GM23248 (cell line): ENCODE data around the gene HERC6. TPM values are rescaled to one million over a fixed set of nuclear protein-coding genes. Genes with fewer than 3 reads are reported as not detected.

Experiments
- DNase-seq: peaks from one replicate; pipeline ENCODE4 v3.0.0-alpha.2; 2015
- H2AFZ ChIP-seq: fragments of 200-600 bp; sonication (generic); 2 replicates; pipeline ENCODE4 v1.6.1; 2016; ENCODE audit warnings: antibody characterized with exemption
- H3F3A ChIP-seq: fragments of 200-600 bp; sonication (generic); 2 replicates; pipeline ENCODE4 v1.6.1; 2016; ENCODE audit warnings: mild to moderate bottlenecking, antibody characterized with exemption, mixed run types; ENCODE audit not compliant: insufficient read depth
- H3K27ac ChIP-seq: fragments of 200-600 bp; sonication (generic); 2 replicates; pipeline ENCODE4 v1.5.1; 2016; ENCODE audit warnings: mild to moderate bottlenecking
- H3K27me3 ChIP-seq: fragments of 200-600 bp; sonication (generic); replicated peaks from 2 replicates; pipeline ENCODE4 v1.6.1; 2016; ENCODE audit warnings: mild to moderate bottlenecking; ENCODE audit not compliant: insufficient read depth
- H3K36me3 ChIP-seq: fragments of 200-600 bp; sonication (generic); 2 replicates; pipeline ENCODE4 v1.6.1; 2016; ENCODE audit warnings: low read depth, mild to moderate bottlenecking
- H3K4me1 ChIP-seq: fragments of 200-600 bp; sonication (generic); 2 replicates; pipeline ENCODE4 v1.6.1; 2016; ENCODE audit warnings: mild to moderate bottlenecking; ENCODE audit not compliant: insufficient read depth
- H3K4me2 ChIP-seq: fragments of 200-600 bp; sonication (generic); one replicate; pipeline ENCODE4 v1.6.1; 2016; ENCODE audit warnings: mild to moderate bottlenecking; ENCODE audit not compliant: unreplicated experiment
- H3K4me3 ChIP-seq: fragments of 200-600 bp; sonication (generic); 2 replicates; pipeline ENCODE4 v1.5.1; 2016; ENCODE audit warnings: mild to moderate bottlenecking
- H3K79me2 ChIP-seq: fragments of 200-600 bp; sonication (generic); 2 replicates; pipeline ENCODE4 v1.6.1; 2016; ENCODE audit warnings: mild to moderate bottlenecking; ENCODE audit not compliant: insufficient read depth
- H3K9ac ChIP-seq: fragments of 200-600 bp; sonication (generic); 2 replicates; pipeline ENCODE4 v1.6.1; 2016; ENCODE audit warnings: mild to moderate bottlenecking
- H3K9me2 ChIP-seq: fragments of 200-600 bp; sonication (generic); 2 replicates; pipeline ENCODE4 v1.6.1; 2016; ENCODE audit warnings: mixed run types, mild to moderate bottlenecking, moderate library complexity; ENCODE audit not compliant: insufficient read depth
- H3K9me3 ChIP-seq: fragments of 200-600 bp; sonication (generic); one replicate; pipeline ENCODE4 v1.6.1; 2017; ENCODE audit warnings: low read depth
- H4K20me1 ChIP-seq: fragments of 200-600 bp; sonication (generic); 2 replicates; pipeline ENCODE4 v1.6.0; 2016; ENCODE audit not compliant: insufficient read depth
- EZH2 ChIP-seq: fragments of 200-600 bp; sonication (generic); IDR thresholded peaks from 2 replicates; pipeline ENCODE4 v1.6.1; 2018; ENCODE audit warnings: antibody characterized with exemption, mild to moderate bottlenecking; ENCODE audit not compliant: insufficient read depth, poor library complexity, severe bottlenecking
- EZH2phosphoT487 ChIP-seq: fragments of 200-600 bp; sonication (generic); IDR thresholded peaks from 2 replicates; pipeline ENCODE4 v1.6.1; 2018; ENCODE audit warnings: antibody characterized with exemption, moderate library complexity, mild to moderate bottlenecking, low read depth; ENCODE audit not compliant: insufficient read depth
- WGBS, 2 experiments: methylation state at CpG; one replicate each; pipeline ENCODE4 v1.1.6; 2015 to 2017; ENCODE audit warnings: low lambda C conversion rate in 2 of 2, low coverage in 1 of 2; ENCODE audit errors: missing lambda C conversion rate in 2 of 2; 5-methylcytosine and 5-hydroxymethylcytosine counted together
- in situ Hi-C: fragments of 300-500 bp; cut with MboI; formaldehyde crosslinking; loops from 2 replicates; pipeline ENCODE4 v1.15.0; 2020
- polyA plus RNA-seq: library from polyadenylated mRNA; unstranded; fragments of >200 nt; fragmentation: Nextera tagmentation; extraction: Ambion mirVana; gene quantifications from 2 replicates; pipeline ENCODE4 v1.2.1, GENCODE V29; 2016
- total RNA-seq: library from RNA; depleted of rRNA; stranded (reverse); fragments of >200 nt; shearing (Covaris generic); gene quantifications from 2 replicates; pipeline ENCODE4 v1.2.3, GENCODE V29; 2014

The HERC6 gene
- total and polyA plus RNA-seq, 2 experiments from 2014 or later, result 1.1 to 1.2 TPM

- no peak for TF ChIP-seq EZH2phosphoT487
- TF ChIP-seq EZH2, result no peak
Measured at GRCh38 chr4:88381123-88381522, 2.5 kb downstream of the HERC6 start.

GRCh38 chr4:88382621-88383020 lies 4.0 kb downstream of the HERC6 start:
- no peak for DNase-seq
- in situ Hi-C loops, result no loop called here
- no peaks in the 10 kb centered on the region for H3K4me1 ChIP-seq
- no peak overlapping the region for H3K9ac ChIP-seq
- no peaks in the 10 kb centered on the region for H4K20me1 ChIP-seq
- no peaks in the 10 kb centered on the region for H3K9me2 ChIP-seq
- H2AFZ ChIP-seq, result no peak overlapping the region
- H3K79me2 ChIP-seq, result no peaks in the 10 kb centered on the region
- no peaks in the 10 kb centered on the region for H3K9me3 ChIP-seq
- H3K27ac ChIP-seq, result no peak overlapping the region
- H3K36me3 ChIP-seq, result no peaks in the 10 kb centered on the region
- no peaks in the 10 kb centered on the region for H3F3A ChIP-seq
- H3K4me3 ChIP-seq, result no peak overlapping the region
- TF ChIP-seq EZH2 (no peak), EZH2phosphoT487 (no peak)
- H3K27me3 ChIP-seq, result no peaks in the 10 kb centered on the region
- 42 to 63% methylated on average over 1 of the region's 1 CpG for WGBS, 2 experiments
- H3K4me2 ChIP-seq, result no peak overlapping the region

More at GRCh38 chr4:88381123-88381522, 2.5 kb downstream of the HERC6 start:
- WGBS, 2 experiments, result 76 to 81% methylated on average over 4 of the region's 4 CpGs
- Histone ChIP-seq H3K4me2 (no peak overlapping the region), H2AFZ (no peak overlapping the region), H3K9ac (no peak overlapping the region), H3K79me2 (no peaks in the 10 kb centered on the region), H3F3A (no peaks in the 10 kb centered on the region), H4K20me1 (no peaks in the 10 kb centered on the region), H3K36me3 (no peaks in the 10 kb centered on the region), H3K4me1 (no peaks in the 10 kb centered on the region), H3K27me3 (no peaks in the 10 kb centered on the region), H3K4me3 (no peak overlapping the region), H3K9me3 (no peaks in the 10 kb centered on the region), H3K27ac (no peak overlapping the region), H3K9me2 (no peaks in the 10 kb centered on the region)
- in situ Hi-C loops, result no loop called here
- DNase-seq, result no peak

- no peaks in the 10 kb centered on the region for H3K36me3 ChIP-seq
- no peaks in the 10 kb centered on the region for H3K79me2 ChIP-seq
- WGBS, 2 experiments, result 85 to 94% methylated on average over 1 to 2 of the region's 2 CpGs
- no peak overlapping the region for H3K27ac ChIP-seq
- no peaks in the 10 kb centered on the region for H3K9me3 ChIP-seq
- no peak overlapping the region for H3K4me2 ChIP-seq
- no peaks in the 10 kb centered on the region for H3K9me2 ChIP-seq
- in situ Hi-C loops, result no loop called here
- H3K9ac ChIP-seq, result no peak overlapping the region
- no peaks in the 10 kb centered on the region for H3K27me3 ChIP-seq
- no peak for DNase-seq
- no peaks in the 10 kb centered on the region for H3K4me1 ChIP-seq
- no peak overlapping the region for H3K4me3 ChIP-seq
- no peaks in the 10 kb centered on the region for H4K20me1 ChIP-seq
- no peak overlapping the region for H2AFZ ChIP-seq
- no peak for TF ChIP-seq EZH2phosphoT487
- no peak for TF ChIP-seq EZH2
- H3F3A ChIP-seq, result no peaks in the 10 kb centered on the region
Measured at GRCh38 chr4:88390128-88390527, 11.5 kb downstream of the HERC6 start.

GRCh38 chr4:88391703-88392102 lies 13.1 kb downstream of the HERC6 start:
- H2AFZ ChIP-seq, result no peak overlapping the region
- TF ChIP-seq EZH2, result no peak
- no peaks in the 10 kb centered on the region for H3K9me2 ChIP-seq
- H3F3A ChIP-seq, result no peaks in the 10 kb centered on the region
- DNase-seq, result no peak
- in situ Hi-C loops, result no loop called here
- 75 to 93% methylated on average over 1 of the region's 1 CpG for WGBS, 2 experiments
- H3K27me3 ChIP-seq, result no peaks in the 10 kb centered on the region
- no peaks in the 10 kb centered on the region for H3K4me1 ChIP-seq
- H3K27ac ChIP-seq, result no peak overlapping the region
- no peaks in the 10 kb centered on the region for H3K36me3 ChIP-seq
- no peaks in the 10 kb centered on the region for H3K9me3 ChIP-seq
- no peak overlapping the region for H3K9ac ChIP-seq
- H4K20me1 ChIP-seq, result no peaks in the 10 kb centered on the region
- H3K4me2 ChIP-seq, result no peak overlapping the region
- no peak overlapping the region for H3K4me3 ChIP-seq
- H3K79me2 ChIP-seq, result no peaks in the 10 kb centered on the region

GRCh38 chr4:88396681-88397080 lies 18.0 kb downstream of the HERC6 start:
- in situ Hi-C loops, result no loop called here
- Histone ChIP-seq H3K4me1 (no peaks in the 10 kb centered on the region), H3K9ac (no peak overlapping the region), H4K20me1 (no peaks in the 10 kb centered on the region), H3K9me2 (no peaks in the 10 kb centered on the region), H3K4me3 (no peak overlapping the region), H3K9me3 (no peaks in the 10 kb centered on the region), H2AFZ (no peak overlapping the region), H3K4me2 (no peak overlapping the region), H3K27me3 (no peaks in the 10 kb centered on the region), H3K27ac (no peak overlapping the region), H3K36me3 (no peaks in the 10 kb centered on the region), H3F3A (no peaks in the 10 kb centered on the region), H3K79me2 (no peaks in the 10 kb centered on the region)
- no peak for DNase-seq
- 87 to 90% methylated on average over 2 of the region's 2 CpGs for WGBS, 2 experiments
- TF ChIP-seq EZH2, result no peak
- no peak for TF ChIP-seq EZH2phosphoT487
